DND-41 (cell line): Measurements from ENCODE around the gene HECTD4.

Experiments used
- EZH2 ChIP-seq: IDR thresholded peaks from 3 replicates; pipeline ENCODE4 v1.6.1; 2012; ENCODE audit warnings: borderline replicate concordance, low read depth, mild to moderate bottlenecking, moderate library complexity, low read length, inconsistent platforms; ENCODE audit not compliant: severe bottlenecking
- TF ChIP-seq, protein P1 (sequence below): IDR thresholded peaks from 2 replicates; pipeline ENCODE4 v1.5.1; 2012; ENCODE audit warnings: borderline replicate concordance, low read length, moderate library complexity, mild to moderate bottlenecking; ENCODE audit not compliant: poor library complexity, severe bottlenecking; ENCODE audit errors: extremely low read depth

DNA sequence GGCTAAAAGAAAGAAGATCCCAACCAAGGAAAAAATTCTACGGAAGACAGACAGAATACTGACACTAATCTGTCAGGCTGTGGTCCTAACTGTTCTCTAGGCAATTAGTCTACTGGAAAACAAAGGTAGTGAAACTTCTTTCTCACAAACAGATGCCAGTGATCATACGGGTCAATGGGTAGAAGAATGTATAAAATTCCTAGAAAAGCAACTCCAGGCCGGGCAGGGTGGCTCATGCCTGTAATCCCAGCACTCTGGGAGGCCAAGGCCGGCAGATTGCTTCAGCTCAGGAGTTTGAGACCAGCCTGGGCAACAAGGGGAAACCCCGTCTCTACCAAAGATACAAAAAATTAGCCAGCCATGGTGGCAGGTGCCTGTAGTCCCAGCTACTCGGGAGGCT, 64.8 kb downstream of the HECTD4 start:
- TF ChIP-seq, protein P1, sequence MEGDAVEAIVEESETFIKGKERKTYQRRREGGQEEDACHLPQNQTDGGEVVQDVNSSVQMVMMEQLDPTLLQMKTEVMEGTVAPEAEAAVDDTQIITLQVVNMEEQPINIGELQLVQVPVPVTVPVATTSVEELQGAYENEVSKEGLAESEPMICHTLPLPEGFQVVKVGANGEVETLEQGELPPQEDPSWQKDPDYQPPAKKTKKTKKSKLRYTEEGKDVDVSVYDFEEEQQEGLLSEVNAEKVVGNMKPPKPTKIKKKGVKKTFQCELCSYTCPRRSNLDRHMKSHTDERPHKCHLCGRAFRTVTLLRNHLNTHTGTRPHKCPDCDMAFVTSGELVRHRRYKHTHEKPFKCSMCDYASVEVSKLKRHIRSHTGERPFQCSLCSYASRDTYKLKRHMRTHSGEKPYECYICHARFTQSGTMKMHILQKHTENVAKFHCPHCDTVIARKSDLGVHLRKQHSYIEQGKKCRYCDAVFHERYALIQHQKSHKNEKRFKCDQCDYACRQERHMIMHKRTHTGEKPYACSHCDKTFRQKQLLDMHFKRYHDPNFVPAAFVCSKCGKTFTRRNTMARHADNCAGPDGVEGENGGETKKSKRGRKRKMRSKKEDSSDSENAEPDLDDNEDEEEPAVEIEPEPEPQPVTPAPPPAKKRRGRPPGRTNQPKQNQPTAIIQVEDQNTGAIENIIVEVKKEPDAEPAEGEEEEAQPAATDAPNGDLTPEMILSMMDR = no peak
- TF ChIP-seq EZH2 = no peak
